K562 (cell line): Measurements from ENCODE around the gene PRTN3.

Source experiments
- ADNP ChIP-seq: fragments of 200-800 bp; sonication (Bioruptor generic); IDR thresholded peaks from 2 replicates; pipeline ENCODE4 v1.6.1; 2016; ENCODE audit warnings: missing genetic modification characterization, missing compliant biosample characterization
- CEBPB ChIP-seq: fragments of 450-650 bp; IDR thresholded peaks from 2 replicates; pipeline ENCODE4 v1.6.1; 2016; ENCODE audit warnings: missing genetic modification characterization, missing compliant biosample characterization
- CUX1 ChIP-seq: fragments of 200-800 bp; sonication (Bioruptor generic); IDR thresholded peaks from 2 replicates; pipeline ENCODE4 v1.6.1; 2016; ENCODE audit warnings: missing genetic modification characterization, missing compliant biosample characterization
- EZH2 ChIP-seq: IDR thresholded peaks from 2 replicates; pipeline ENCODE4 v1.6.1; 2012; ENCODE audit warnings: low read depth, mild to moderate bottlenecking, inconsistent platforms, low read length, borderline replicate concordance
- FOS ChIP-seq: IDR thresholded peaks from 3 replicates; pipeline ENCODE4 v1.6.1; 2011; ENCODE audit not compliant: insufficient read length; ENCODE audit errors: extremely low read depth
- POLR2AphosphoS5 ChIP-seq: IDR thresholded peaks from 2 replicates; pipeline ENCODE4 v1.6.1; 2011; ENCODE audit warnings: mild to moderate bottlenecking, low read depth, low read length, moderate library complexity; ENCODE audit not compliant: control insufficient read depth, insufficient read depth
- PTTG1 ChIP-seq: fragments of 450-650 bp; IDR thresholded peaks from 2 replicates; pipeline ENCODE4 v1.6.1; 2016; ENCODE audit warnings: low read depth, mild to moderate bottlenecking, missing genetic modification characterization, missing compliant biosample characterization
- YY1 ChIP-seq, 3 experiments: IDR thresholded peaks; 2 replicates each; pipeline ENCODE4 v1.6.1; 2011; ENCODE audit warnings: low read length in 2 of 3, mild to moderate bottlenecking in 2 of 3, moderate library complexity in 2 of 3, borderline replicate concordance in 1 of 3, control low read depth in 1 of 3, low read depth in 1 of 3; ENCODE audit not compliant: insufficient read depth in 3 of 3, insufficient replicate concordance in 2 of 3, control insufficient read depth in 1 of 3, insufficient read length in 1 of 3; ENCODE audit errors: extremely low read depth in 1 of 3
- ZBTB40 ChIP-seq, 2 experiments: fragments of 450-650 bp in 1 of 2; sonication (generic) in 1 of 2; formaldehyde crosslinking in 1 of 2; IDR thresholded peaks; 2 replicates each; pipeline versions ENCODE4 v1.7.1 to v1.9.0; 2016 to 2022; ENCODE audit warnings: inconsistent platforms in 1 of 2, mild to moderate bottlenecking in 1 of 2, missing genetic modification reagents in 1 of 2
- ZNF717 ChIP-seq: fragments of 250-450 bp; sonication (Bioruptor Pico); IDR thresholded peaks from 2 replicates; pipeline ENCODE4 v1.5.0; 2021

- TF ChIP-seq ADNP: no peak
- TF ChIP-seq CEBPB (tag): no peak
- TF ChIP-seq ZNF717 (CRISPR knock-in tag): no peak
- no peak for TF ChIP-seq EZH2
- TF ChIP-seq CUX1 (CRISPR knock-in tag): no peak
- no peak; the same call in 1 of the 2 replicates for TF ChIP-seq POLR2AphosphoS5
- TF ChIP-seq FOS: no peak
- TF ChIP-seq PTTG1 (tag): no peak
- no peak for TF ChIP-seq YY1 (IDR thresholded peaks at IDR 0.05; ENCODE audit: borderline replicate concordance in 1 of 3, control insufficient read depth in 1 of 3, extremely low read depth in 1 of 3, insufficient read depth in 3 of 3, insufficient read length in 1 of 3, insufficient replicate concordance in 2 of 3, low read depth in 1 of 3, low read length in 2 of 3)
- no peak for TF ChIP-seq ZBTB40 (IDR thresholded peaks at IDR 0.05)
- no peak for TF ChIP-seq ZBTB40 (CRISPR knock-in tag; IDR thresholded peaks at IDR 0.05)
Measured at GRCh38 chr19:896434-896833, 55.6 kb downstream of the PRTN3 start.
